GM18907 (cell line): Measurements from ENCODE around the gene SRRM5.
"Not testable (repeated sequence)": the region's sequence is repeated elsewhere in the genome, so short reads cannot be mapped to it uniquely, and the experiment has no call there.

Experiments used
- ATAC-seq: cut with Tn5 transposase; IDR thresholded peaks from one replicate; pipeline ENCODE4 v1.9.1; 2021; ENCODE audit warnings: mild to moderate bottlenecking, moderate library complexity; ENCODE audit not compliant: unreplicated experiment

SRRM5 gene

GRCh38 chr19:43611788-43612187 lies at the start of gene SRRM5:
TSS of gene SRRM5 (plus strand) at chr19:43612088. CDS start at chr19:43612122, 34 bp downstream.
- no peak for ATAC-seq

GRCh38 chr19:43562226-43562697 lies 49.6 kb upstream of the SRRM5 start:
- ATAC-seq, result no peak

- ATAC-seq, result peak; percentile 80
Observed at GRCh38 chr19:43562698-43563241, 49.1 kb upstream of the SRRM5 start.

GRCh38 chr19:43563816-43564457 lies 48.0 kb upstream of the SRRM5 start:
- ATAC-seq, result no peak

- no peak for ATAC-seq
Observed at GRCh38 chr19:43564800-43565199, 47.1 kb upstream of the SRRM5 start.

- no peak for ATAC-seq
Observed at GRCh38 chr19:43569657-43570056, 42.2 kb upstream of the SRRM5 start.

- ATAC-seq, result no peak
Observed at GRCh38 chr19:43570174-43570791, 41.6 kb upstream of the SRRM5 start.

- ATAC-seq, result no peak
Observed at GRCh38 chr19:43572171-43572588, 39.7 kb upstream of the SRRM5 start.

- ATAC-seq, result no peak
Observed at GRCh38 chr19:43574424-43575155, 37.3 kb upstream of the SRRM5 start.

- peak; percentile 95 for ATAC-seq
Observed at GRCh38 chr19:43575156-43575950, 36.5 kb upstream of the SRRM5 start, which contains the start of the genes PINLYP and XRCC1. TSS of gene PINLYP (plus strand) at chr19:43575801. CDS start at chr19:43577192, 1,391 bp downstream. TSS of gene XRCC1 (minus strand) at chr19:43575527. CDS start at chr19:43575458, 69 bp downstream.

- ATAC-seq, result no peak
Observed at GRCh38 chr19:43575955-43576878, 35.7 kb upstream of the SRRM5 start.

GRCh38 chr19:43578787-43579186 lies 33.1 kb upstream of the SRRM5 start:
- ATAC-seq, result no peak

GRCh38 chr19:43581467-43581866 lies 30.4 kb upstream of the SRRM5 start:
- no peak for ATAC-seq

GRCh38 chr19:43582495-43582894 lies 29.4 kb upstream of the SRRM5 start:
- ATAC-seq, result no peak

GRCh38 chr19:43584484-43584883 lies 27.4 kb upstream of the SRRM5 start:
- ATAC-seq, result peak; percentile 60

GRCh38 chr19:43586346-43586745 lies 25.5 kb upstream of the SRRM5 start:
- ATAC-seq, result no peak

GRCh38 chr19:43587029-43587428 lies 24.9 kb upstream of the SRRM5 start:
- not testable (repeated sequence) for ATAC-seq

GRCh38 chr19:43589277-43589676 lies 22.6 kb upstream of the SRRM5 start:
- ATAC-seq, result no peak

GRCh38 chr19:43589678-43590077 lies 22.2 kb upstream of the SRRM5 start:
- ATAC-seq, result no peak
